ENCODE data around the gene APOC4. TPM values are rescaled to one million over a fixed set of nuclear protein-coding genes. Genes with fewer than 3 reads are reported as not detected.
"Not testable (repeated sequence)": the region's sequence is repeated elsewhere in the genome, so short reads cannot be mapped to it uniquely, and the experiment has no call there.

Gene APOC4
- total RNA-seq, 1 experiment from 2014 or later: not detected

DNA sequence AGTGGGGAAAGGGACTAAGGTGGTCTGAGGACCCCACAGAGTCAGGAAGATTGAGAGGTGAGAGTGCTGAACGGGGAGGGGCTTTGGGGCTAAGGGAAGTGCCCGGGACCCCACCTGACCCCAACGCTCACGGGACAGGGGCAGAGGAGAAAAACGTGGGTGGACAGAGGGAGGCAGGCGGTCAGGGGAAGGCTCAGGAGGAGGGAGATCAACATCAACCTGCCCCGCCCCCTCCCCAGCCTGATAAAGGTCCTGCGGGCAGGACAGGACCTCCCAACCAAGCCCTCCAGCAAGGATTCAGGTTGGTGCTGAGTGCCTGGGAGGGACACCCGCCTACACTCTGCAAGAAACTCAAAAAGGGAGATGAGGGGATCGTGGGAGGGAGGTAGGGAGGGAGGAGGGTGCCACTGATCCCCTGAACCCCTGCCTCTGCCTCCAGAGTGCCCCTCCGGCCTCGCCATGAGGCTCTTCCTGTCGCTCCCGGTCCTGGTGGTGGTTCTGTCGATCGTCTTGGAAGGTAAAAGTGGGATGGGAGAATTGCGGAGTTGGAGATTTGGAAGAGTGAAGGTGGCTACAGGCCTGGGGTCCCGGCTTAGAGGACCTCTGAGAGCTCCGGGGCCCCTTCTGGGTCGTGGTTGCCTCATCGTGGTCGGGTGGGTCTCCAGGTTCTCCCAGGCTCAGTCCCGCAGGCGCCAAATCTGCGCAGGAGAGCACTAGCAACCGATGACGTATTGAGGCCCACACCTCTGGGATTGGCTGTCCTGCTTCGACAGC lies 27.4 kb upstream of the APOC4 start, which contains the start of gene APOC1:
Gene APOC1 (plus strand): TSS at position 176 of the 774 bp plus-strand sequence. CDS start 284 bp downstream, at position 460.
- not testable (repeated sequence) for H3K36me3 Mint-ChIP-seq; H3K27me3 Mint-ChIP-seq (ENCODE audit: low read depth); H3K9me3 Mint-ChIP-seq
- DNase-seq (ENCODE audit: low spot score): peak; percentile 92
- 0 out of 2 replicates have a peak, but pooled peaks have one; percentile 4 for TF ChIP-seq FOXP1 (CRISPR knock-in tag; IDR thresholded peaks at IDR 0.05; ENCODE audit: borderline replicate concordance)
- TF ChIP-seq, protein P1, sequence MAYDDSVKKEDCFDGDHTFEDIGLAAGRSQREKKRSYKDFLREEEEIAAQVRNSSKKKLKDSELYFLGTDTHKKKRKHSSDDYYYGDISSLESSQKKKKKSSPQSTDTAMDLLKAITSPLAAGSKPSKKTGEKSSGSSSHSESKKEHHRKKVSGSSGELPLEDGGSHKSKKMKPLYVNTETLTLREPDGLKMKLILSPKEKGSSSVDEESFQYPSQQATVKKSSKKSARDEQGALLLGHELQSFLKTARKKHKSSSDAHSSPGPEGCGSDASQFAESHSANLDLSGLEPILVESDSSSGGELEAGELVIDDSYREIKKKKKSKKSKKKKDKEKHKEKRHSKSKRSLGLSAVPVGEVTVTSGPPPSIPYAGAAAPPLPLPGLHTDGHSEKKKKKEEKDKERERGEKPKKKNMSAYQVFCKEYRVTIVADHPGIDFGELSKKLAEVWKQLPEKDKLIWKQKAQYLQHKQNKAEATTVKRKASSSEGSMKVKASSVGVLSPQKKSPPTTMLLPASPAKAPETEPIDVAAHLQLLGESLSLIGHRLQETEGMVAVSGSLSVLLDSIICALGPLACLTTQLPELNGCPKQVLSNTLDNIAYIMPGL (CRISPR knock-in tag; IDR thresholded peaks at IDR 0.05): 0 out of 2 replicates have a peak, but pooled peaks have one; percentile 55
- peak; percentile 98 for TF ChIP-seq NFYB (CRISPR knock-in tag; conservative IDR thresholded peaks at IDR 0.05; ENCODE audit: low read depth)
- TF ChIP-seq ZNF263 (CRISPR knock-in tag; IDR thresholded peaks at IDR 0.05; ENCODE audit: low read depth): peak; percentile 77
- TF ChIP-seq, protein P2, sequence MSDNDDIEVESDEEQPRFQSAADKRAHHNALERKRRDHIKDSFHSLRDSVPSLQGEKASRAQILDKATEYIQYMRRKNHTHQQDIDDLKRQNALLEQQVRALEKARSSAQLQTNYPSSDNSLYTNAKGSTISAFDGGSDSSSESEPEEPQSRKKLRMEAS (CRISPR knock-in tag; IDR thresholded peaks at IDR 0.05): peak; percentile 38; the same call in 1 of the 2 replicates
- peak; percentile 88; the same call in 1 of the 2 replicates for TF ChIP-seq CREM (CRISPR knock-in tag; IDR thresholded peaks at IDR 0.05)
- peak within 1 kb of the TSS; percentile 99 for H3K27ac Mint-ChIP-seq
- H3K4me3 Mint-ChIP-seq: peak within 1 kb of the TSS; percentile 98
- ATAC-seq: peak; percentile 93
- ChIA-PET CTCF (interaction anchor here (0.8 to 1.6 kb wide), 9 partner anchors 10 to 212 kb away, joined by 3 to 7 read pairs (median 3); no protein-coding TSS in a partner anchor), POLR2A (interaction anchor here (0.7 to 1.4 kb wide), 4 partner anchors 10 to 68 kb away, joined by 3 to 15 read pairs (median 6); partner anchors contain the start of gene APOE)
- H3K4me1 Mint-ChIP-seq: peaks cover 33% of the 10 kb centered on the region

DNA sequence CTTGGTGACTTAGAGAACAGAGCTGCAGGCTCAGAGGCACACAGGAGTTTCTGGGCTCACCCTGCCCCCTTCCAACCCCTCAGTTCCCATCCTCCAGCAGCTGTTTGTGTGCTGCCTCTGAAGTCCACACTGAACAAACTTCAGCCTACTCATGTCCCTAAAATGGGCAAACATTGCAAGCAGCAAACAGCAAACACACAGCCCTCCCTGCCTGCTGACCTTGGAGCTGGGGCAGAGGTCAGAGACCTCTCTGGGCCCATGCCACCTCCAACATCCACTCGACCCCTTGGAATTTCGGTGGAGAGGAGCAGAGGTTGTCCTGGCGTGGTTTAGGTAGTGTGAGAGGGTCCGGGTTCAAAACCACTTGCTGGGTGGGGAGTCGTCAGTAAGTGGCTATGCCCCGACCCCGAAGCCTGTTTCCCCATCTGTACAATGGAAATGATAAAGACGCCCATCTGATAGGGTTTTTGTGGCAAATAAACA lies 17.8 kb upstream of the APOC4 start:
- ChIA-PET POLR2A (no interaction called here), CTCF (no interaction called here)
- Mint-ChIP-seq H3K4me3 (no peak overlapping the region), H3K9me3 (peaks cover 4% of the 10 kb centered on the region; the same call in 1 of the 2 replicates), H3K4me1 (peaks cover 17% of the 10 kb centered on the region), H3K36me3 (peaks cover 2% of the 10 kb centered on the region), H3K27ac (no peak overlapping the region), H3K27me3 (ENCODE audit: low read depth) (peaks cover 26% of the 10 kb centered on the region)
- TF ChIP-seq, protein P3, sequence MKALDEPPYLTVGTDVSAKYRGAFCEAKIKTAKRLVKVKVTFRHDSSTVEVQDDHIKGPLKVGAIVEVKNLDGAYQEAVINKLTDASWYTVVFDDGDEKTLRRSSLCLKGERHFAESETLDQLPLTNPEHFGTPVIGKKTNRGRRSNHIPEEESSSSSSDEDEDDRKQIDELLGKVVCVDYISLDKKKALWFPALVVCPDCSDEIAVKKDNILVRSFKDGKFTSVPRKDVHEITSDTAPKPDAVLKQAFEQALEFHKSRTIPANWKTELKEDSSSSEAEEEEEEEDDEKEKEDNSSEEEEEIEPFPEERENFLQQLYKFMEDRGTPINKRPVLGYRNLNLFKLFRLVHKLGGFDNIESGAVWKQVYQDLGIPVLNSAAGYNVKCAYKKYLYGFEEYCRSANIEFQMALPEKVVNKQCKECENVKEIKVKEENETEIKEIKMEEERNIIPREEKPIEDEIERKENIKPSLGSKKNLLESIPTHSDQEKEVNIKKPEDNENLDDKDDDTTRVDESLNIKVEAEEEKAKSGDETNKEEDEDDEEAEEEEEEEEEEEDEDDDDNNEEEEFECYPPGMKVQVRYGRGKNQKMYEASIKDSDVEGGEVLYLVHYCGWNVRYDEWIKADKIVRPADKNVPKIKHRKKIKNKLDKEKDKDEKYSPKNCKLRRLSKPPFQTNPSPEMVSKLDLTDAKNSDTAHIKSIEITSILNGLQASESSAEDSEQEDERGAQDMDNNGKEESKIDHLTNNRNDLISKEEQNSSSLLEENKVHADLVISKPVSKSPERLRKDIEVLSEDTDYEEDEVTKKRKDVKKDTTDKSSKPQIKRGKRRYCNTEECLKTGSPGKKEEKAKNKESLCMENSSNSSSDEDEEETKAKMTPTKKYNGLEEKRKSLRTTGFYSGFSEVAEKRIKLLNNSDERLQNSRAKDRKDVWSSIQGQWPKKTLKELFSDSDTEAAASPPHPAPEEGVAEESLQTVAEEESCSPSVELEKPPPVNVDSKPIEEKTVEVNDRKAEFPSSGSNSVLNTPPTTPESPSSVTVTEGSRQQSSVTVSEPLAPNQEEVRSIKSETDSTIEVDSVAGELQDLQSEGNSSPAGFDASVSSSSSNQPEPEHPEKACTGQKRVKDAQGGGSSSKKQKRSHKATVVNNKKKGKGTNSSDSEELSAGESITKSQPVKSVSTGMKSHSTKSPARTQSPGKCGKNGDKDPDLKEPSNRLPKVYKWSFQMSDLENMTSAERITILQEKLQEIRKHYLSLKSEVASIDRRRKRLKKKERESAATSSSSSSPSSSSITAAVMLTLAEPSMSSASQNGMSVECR (CRISPR knock-in tag; IDR thresholded peaks at IDR 0.05; ENCODE audit: borderline replicate concordance): no peak
- TF ChIP-seq OVOL2 (CRISPR knock-in tag; IDR thresholded peaks at IDR 0.05; ENCODE audit: borderline replicate concordance) (no peak), ZNF138 (CRISPR knock-in tag; conservative IDR thresholded peaks at IDR 0.05) (no peak), GABPB1 (CRISPR knock-in tag; IDR thresholded peaks at IDR 0.05) (peak; percentile 95), NFATC4 (CRISPR knock-in tag; IDR thresholded peaks at IDR 0.05) (no peak)
- TF ChIP-seq, protein P4, sequence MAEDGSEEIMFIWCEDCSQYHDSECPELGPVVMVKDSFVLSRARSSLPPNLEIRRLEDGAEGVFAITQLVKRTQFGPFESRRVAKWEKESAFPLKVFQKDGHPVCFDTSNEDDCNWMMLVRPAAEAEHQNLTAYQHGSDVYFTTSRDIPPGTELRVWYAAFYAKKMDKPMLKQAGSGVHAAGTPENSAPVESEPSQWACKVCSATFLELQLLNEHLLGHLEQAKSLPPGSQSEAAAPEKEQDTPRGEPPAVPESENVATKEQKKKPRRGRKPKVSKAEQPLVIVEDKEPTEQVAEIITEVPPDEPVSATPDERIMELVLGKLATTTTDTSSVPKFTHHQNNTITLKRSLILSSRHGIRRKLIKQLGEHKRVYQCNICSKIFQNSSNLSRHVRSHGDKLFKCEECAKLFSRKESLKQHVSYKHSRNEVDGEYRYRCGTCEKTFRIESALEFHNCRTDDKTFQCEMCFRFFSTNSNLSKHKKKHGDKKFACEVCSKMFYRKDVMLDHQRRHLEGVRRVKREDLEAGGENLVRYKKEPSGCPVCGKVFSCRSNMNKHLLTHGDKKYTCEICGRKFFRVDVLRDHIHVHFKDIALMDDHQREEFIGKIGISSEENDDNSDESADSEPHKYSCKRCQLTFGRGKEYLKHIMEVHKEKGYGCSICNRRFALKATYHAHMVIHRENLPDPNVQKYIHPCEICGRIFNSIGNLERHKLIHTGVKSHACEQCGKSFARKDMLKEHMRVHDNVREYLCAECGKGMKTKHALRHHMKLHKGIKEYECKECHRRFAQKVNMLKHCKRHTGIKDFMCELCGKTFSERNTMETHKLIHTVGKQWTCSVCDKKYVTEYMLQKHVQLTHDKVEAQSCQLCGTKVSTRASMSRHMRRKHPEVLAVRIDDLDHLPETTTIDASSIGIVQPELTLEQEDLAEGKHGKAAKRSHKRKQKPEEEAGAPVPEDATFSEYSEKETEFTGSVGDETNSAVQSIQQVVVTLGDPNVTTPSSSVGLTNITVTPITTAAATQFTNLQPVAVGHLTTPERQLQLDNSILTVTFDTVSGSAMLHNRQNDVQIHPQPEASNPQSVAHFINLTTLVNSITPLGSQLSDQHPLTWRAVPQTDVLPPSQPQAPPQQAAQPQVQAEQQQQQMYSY (CRISPR knock-in tag; IDR thresholded peaks at IDR 0.05): no peak
- DNase-seq (ENCODE audit: low spot score) (no peak), ATAC-seq (no peak)
